Stimulated activated CD4-positive, alpha-beta T cell treated with anti-CD3 and anti-CD28 coated beads, Interleukin-2, amount 100 ng/mL, for 4 hours (primary cell): ENCODE measurements around the gene ST8SIA2.
"Not testable (repeated sequence)": the region's sequence is repeated elsewhere in the genome, so short reads cannot be mapped to it uniquely, and the experiment has no call there.

Experiments
- DNase-seq: peaks from one replicate; pipeline ENCODE4 v3.0.0-alpha.2; 2020; ENCODE audit warnings: low read depth

The ST8SIA2 gene

DNA sequence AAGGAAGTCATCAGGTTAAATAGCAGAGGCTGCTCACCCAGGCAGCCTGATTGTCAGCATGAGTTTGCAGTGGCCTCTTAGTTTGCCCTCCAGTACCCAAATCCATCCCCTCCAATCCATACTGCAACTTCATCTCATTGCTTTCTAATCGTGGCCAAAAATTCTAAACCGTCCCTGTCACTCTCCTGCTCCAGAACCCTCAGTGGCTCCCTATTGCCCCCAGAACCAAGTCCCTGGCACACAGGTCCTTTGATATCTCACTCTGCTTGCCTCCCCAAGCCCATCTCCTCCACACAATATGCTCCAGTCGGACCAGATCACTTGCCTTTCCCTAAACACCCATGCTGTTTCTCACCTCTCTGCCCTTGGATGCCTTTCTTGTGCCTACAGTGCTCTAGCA lies 49.7 kb downstream of the ST8SIA2 start:
- no peak for DNase-seq

DNA sequence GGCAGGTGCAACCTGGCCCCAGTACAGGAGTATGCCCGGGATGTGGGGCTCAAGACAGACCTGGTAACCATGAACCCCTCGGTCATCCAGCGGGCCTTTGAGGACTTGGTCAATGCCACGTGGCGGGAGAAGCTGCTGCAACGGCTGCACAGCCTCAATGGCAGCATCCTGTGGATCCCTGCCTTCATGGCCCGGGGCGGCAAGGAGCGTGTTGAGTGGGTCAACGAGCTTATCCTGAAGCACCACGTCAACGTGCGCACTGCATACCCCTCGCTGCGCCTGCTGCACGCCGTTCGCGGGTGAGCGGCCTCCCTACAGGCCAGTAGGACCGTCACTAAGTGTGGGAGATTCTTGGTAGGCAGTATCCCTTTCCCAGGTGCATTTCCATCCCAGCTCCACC lies 51.0 kb downstream of the ST8SIA2 start:
- DNase-seq, result no peak

DNA sequence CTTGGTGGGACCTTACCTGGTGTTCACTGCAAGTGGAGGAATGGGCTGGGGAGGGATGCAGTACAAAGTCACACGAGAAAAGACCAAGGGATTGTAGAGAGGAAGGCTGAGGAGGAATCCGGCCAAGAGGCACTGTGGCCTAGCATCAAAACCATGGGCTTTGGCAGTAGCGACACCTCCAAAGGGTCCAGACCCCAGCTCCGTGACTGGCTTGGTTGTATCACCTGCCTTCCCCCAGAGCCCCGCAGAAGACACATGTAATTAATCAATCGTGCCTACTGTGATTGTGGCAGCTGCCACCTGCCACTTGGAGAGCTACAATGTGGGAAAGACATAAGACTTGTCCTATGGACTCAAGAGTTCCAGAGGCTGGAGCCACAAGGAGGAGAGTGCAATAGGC lies 54.7 kb downstream of the ST8SIA2 start:
- no peak for DNase-seq

DNA sequence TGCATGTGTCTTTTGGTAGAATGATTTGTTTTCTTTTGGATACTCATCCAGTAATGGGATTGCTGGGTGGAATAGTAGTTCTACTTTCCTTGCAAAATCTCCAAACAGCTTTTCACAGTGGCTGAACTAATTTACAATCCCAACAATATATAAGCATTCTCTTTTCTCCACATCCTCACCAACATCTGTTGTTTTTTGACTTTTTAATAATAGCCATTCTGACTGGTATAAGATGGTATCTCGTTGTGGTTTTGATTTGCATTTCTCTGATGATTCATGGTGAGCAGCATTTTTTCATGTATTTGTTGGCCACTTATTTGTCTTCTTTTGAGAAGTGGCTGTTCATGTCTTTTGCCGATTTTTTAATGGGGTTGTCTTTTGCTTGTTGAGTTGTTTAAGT lies 55.8 kb downstream of the ST8SIA2 start:
- no peak for DNase-seq

DNA sequence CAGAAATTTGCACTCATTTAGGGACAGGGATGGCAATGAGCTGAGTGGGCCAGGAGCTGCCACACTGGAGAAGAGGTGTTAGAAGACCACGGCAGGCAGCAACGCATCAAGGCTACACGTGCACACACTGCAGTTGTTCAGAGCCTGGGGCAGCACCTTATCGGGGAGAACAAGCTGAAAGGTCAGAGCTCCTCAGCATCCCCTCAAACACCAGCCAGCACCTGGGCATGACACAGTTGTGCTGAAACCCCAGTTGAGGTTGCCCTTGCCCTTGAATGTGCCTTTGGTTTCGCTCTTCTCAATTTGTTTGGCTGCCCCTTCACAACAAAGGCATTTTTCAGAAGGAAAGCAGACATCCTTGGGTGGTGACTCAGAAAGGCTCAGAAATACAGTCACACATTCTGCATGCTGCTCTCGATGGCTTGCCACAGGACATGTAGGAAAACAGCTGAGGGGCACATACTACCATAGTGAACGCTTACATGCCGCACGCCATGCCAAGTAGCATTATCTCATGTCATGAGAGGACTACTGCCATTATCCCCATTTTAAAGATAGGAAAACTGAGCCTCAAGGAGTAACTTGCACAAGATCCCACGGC lies 57.6 kb downstream of the ST8SIA2 start:
- DNase-seq, result no peak

DNA sequence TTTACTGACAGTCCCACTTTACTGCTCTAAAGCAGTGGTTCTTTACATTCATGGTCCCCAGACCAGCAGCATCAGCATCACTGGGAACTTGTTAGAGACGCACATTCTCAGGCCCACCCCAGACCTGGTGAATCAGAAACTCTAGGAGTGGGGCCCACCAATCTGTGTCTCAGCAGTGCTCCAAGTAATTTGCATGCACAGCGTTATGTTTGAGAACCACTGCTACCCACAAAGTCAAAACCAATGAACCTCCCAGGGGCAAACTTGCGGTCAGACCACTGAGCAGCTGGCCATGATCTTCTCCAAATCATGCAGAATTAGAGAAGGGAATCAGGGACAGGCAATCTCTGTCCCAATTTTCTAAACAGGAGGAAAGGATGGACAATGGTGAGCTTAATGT lies 58.5 kb downstream of the ST8SIA2 start:
- no peak for DNase-seq

DNA sequence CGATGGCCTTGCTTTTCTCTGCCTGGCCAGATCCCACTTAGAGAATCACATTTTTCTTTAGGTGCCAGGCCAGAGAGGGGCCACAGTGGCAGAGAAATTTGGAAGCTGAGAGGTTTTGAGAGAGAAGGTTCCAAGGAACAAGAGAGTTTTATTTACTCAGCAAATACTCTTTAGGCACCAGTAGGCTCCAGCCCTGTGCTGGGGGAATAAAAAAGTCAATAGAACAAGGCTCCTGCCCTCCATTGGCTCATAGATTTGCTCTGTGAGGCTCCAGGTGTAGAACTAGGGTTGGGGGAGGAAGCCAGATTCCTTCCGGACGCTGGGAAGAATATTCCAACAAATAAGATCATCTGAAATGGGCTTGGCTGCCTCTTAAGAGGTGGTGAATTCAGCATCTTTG lies 59.9 kb downstream of the ST8SIA2 start:
- no peak for DNase-seq

DNA sequence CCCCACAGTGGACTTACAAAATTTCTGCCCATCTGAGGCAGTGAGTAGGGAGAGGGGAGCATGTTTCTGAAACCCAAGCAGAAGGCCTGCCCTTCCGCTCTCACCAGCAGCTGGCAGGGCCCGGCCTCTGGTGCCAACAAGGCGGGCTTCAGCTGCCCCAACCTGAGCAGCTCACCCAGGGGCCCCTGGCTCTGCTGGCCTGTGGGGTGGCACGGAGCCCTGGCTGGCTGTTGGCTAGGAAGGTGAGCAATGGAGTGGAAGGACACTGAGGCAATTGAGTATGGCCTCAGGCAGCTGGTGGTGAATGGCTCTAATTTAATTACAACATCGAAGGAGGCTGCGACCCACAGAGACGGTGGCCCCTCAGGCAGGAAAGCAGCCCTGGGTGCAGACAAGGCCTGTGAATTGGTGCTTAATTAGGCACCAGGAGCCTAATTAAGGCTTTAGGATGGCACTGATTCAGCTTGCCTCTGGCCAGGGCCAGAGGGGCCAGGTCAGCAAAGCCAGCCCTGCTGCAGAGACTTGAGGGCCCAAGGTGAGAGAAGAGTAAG lies 60.9 kb downstream of the ST8SIA2 start:
- no peak for DNase-seq

DNA sequence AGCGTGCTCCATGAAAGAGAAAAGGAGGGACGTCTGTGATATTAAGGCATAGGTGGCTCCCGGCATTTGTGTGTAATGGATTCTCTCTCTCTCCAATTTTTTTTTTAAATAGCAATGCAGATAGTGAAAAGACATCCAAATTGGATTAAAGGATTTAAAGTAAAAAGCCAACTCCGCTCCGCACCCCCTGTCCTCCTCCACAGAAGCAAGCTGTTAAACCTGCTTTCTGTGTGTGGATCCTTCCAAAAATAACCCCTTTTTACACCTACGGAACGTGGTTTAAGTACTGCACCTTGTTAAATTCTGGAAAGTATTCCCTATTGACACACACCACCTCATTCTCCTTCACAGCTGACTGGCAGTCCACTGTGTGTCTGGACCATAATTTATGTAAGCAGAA lies 61.6 kb downstream of the ST8SIA2 start:
- DNase-seq, result no peak

DNA sequence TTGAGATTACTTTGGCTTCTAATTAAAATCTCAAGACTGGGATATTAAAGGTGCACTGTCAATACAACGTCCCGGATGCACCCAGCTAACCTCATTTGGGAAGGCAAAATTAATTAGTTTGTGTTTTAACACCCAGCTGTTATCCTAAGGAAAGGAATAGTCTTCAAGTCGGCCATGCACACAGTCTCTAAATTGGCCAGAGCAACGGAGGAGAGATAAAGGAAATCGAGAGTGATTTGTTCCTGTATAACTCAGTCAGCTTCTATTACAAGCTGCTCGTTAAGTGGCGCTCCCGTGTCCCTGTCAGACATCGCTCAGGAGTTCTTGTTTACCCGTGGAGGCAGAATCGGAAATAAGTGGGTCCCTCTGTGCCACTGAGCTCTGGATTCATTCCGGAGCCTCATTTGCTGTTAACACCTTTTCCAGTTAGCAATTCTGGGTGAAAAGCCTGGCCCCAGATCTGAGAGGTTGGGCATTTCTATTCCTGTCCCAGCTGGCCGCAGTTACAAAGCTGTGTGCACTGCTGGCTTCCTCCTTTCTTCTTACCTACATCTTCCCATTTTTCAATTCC lies 63.9 kb downstream of the ST8SIA2 start:
- DNase-seq, result no peak

DNA sequence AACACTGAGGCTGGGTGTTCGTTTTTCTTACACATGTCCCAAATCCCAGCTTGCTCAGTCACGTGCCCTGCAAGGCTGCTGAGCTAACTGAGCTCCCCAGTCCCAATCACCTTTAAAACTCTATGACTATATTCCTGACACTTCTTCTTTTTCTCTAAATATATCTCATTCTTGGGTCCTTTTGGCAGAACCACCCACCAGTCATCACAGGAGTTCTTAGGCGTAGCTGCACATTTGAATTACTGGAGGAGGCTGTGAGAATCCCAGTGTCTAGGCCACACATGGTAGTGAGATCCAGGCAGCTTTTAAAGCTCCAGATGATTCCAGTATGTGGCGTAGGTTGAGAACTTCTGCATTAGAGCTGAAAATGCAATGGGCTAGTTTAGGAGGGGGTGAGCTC lies 66.3 kb downstream of the ST8SIA2 start:
- no peak for DNase-seq

DNA sequence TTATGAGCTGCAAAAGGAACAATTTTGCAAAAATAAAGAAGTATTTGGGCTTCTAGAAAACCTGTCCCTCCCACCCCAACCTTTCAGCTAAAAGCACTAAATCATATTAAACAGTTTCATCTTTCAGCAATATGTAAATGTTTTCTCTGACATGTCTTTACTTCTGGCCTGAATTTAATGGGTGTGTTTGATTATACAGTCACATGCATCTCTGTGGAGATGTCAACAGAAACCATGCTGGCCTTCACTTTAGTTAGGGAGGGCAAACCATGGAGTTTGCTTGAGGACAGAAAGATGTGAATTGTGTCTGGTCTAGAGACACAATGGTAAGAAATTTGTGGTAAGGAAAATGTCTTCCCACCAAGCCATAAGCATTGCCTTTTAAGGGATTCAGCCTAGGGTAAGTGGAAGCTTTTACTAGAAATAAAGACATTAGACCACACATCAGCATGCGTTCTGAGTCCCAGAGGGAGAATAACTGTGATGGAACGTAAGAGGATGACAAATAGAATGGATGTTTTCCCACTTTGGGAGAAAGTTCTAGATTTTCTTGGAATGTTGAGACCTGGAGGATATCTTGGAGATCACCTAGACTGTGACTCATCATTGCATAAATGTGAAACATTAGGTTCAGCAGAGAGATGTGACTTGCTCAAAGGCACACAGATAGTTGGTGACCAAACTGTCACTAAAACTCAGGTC lies 68.9 kb downstream of the ST8SIA2 start:
- no peak for DNase-seq

DNA sequence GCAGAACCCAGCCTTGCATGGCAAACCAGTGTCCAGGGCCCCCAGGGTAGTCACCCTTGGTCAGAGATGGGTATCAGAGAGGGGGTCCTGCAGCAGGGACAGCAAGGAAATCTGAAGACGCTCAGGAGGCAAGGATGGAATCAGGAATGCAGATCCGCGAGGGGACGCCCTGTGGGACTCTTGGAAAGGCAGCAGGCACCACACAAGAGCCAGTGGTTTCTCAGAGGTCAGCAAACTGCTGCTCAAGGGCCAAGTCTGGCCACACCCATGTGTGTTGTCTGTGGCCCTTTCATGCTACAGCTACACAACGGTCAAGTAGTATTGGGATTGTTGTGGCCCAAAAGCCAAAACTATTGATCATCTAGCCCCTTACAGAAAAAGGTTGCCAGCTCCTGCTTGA lies 69.7 kb downstream of the ST8SIA2 start:
- no peak for DNase-seq

DNA sequence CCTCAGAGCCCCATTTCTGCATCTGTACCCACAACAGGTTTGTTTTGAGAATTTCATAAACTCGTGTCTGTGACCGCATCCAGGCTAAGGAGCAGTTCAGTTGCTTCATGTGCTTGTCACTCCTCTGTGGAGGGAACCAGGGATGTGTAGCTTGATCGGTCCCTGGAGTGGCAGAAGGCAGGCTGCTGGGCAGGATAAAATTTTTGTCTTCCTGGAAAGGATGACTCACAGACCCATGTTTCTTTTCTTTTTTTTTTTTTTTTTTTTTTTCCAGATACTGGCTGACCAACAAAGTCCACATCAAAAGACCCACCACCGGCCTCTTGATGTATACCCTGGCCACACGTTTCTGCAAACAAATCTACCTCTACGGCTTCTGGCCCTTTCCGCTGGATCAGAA lies 70.1 kb downstream of the ST8SIA2 start:
- DNase-seq, result no peak

DNA sequence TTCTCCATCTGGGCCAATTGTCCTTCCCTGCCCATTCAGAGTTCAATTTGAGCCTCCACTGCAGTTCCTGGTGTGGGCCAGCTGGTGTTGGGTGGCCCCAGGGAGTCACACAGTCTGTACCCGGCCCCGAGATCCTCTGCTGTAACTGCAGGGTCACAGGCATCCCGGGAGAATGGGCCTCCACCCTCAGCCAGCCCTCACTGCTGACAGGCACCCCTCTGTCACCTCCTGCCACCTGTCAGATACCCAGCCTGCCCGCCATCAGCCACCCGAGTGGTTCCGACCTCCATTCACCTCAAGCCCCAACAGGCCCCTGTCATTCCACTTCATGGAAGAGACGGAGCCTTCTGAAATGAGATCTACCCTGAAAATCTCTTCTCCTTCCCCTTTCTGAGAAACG lies 73.2 kb downstream of the ST8SIA2 start:
- DNase-seq, result no peak

DNA sequence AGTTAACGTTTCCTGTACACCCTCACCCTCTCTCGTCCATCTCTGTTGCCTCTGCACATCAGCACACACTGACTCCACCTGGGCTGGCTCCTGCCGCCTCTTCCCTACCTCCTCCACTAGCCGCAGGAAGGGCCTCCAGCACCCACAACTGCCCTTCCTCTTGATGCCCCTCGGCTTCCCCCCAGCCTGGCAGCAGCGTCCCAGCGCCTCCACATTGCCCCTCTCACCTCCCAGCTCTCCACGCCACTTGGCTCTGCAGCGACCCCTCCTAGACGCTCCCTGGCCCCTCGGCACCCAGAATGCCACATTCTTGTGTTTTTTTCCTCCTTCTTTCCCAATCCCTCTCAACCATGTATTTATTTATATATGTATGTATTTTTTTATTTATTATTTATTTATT lies 73.6 kb downstream of the ST8SIA2 start:
- DNase-seq, result no peak

DNA sequence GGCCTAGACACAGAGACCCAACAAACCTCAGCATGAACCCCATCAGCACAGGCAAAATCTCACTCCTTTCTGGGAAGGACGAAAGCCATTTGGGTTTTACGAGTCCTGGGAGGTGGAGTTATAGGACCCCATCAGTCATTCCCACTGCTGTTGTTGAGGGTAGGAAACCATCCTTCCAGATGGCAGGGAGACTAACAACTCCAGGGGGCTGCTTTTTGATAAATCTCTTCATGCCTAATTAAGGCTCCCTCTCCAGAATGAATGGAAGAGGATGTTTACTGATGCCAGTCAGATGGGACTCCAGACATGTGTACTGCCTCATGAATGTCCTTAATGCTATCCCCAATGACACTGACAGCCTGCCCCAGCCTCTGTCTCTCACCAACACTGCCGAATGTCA lies 75.3 kb downstream of the ST8SIA2 start:
- no peak for DNase-seq

DNA sequence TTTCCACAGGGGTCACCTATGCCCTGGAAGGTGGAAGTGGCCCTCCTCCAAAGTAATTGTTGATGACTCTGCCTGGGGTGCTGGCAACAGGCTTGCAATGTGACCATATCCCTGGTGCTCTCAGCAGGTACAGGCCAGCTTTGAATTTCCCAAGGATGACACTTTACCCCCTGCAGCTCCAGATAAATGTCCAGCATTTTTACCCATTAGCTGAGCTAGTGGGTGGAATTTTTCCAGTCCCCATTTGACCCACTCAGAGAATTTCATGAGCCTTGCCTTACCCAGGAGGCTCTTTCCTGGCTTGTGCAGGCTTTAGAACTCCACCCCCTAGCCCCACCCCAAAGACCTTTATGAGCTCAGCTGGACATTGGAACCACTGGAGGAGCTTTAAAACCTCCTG lies 77.6 kb downstream of the ST8SIA2 start:
- no peak for DNase-seq

DNA sequence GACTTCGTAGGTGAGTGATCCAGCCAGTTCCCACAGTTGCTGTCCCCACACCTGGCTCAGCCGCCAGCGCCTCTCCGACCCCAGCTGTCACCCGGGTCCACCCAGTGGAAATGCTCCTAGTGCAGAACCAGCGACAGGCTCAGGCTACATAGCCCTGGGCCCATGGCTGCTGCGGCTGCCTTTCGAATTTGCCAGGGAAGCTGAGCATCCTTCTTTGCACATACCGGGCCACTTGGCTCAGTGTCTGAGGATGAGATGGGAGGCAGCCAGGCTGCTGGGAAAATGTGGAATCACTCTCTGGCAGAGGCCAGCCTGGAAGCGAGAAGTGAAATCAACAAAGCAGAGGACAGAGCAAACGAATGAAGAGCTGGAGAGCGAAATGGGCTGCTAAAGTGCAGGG lies 80.1 kb downstream of the ST8SIA2 start:
- no peak for DNase-seq

DNA sequence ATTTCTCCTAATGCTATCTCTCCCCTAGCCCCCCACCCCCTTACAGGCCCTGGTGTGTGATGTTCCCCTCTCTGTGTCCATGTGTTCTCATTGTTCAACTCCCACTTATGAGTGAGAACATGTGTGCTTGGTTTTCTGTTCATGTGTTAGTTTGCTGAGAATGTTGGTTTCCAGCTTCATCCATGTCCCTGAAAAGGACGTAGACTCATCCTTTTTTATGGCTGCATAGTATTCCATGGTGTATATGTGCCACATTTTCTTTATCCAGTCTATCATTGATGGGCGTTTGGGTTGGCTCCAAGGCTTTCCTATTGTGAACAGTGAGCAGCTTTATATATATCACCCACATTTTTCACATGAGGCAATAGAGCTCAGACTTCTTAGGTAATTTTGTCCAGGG lies 86.0 kb downstream of the ST8SIA2 start:
- DNase-seq, result not testable (repeated sequence)

DNA sequence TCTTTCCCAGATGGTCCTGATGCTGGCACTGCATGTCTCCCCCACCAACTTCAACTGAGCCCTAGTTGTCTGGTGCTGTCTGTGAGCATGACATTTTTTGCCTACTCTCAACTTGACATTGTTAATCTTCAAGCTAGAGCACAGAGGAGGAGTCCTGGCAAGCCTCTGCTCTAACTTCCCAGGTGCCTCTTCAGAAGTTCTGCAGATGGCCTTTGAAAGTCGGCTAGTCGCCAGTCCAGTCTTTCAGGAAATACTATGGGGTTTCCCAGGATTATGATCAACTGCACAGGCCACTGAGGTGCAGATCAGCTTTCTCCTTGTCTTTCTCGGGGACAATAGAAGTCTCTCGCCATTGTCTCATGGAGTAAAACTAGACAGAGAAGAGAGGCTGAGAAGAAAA lies 86.7 kb downstream of the ST8SIA2 start:
- no peak for DNase-seq

DNA sequence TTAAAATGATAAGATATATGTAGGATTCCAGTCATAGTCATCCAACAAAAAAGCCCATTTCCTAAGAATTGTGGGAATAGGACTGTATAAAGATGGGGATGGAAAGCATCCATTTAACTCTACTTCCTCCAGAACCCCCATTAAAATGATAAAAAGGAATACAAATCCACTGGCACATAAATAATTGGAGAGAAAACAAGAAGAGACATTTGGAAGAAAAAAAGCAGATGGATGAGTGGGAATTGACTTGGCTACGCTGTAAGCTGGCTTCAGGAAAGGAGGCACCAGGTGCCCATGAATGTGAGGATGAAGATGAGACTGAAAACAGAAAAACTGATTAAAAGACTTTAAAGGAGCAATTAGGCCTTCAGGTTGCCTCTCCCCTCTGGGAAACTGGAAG lies 91.8 kb downstream of the ST8SIA2 start:
- DNase-seq, result no peak

DNA sequence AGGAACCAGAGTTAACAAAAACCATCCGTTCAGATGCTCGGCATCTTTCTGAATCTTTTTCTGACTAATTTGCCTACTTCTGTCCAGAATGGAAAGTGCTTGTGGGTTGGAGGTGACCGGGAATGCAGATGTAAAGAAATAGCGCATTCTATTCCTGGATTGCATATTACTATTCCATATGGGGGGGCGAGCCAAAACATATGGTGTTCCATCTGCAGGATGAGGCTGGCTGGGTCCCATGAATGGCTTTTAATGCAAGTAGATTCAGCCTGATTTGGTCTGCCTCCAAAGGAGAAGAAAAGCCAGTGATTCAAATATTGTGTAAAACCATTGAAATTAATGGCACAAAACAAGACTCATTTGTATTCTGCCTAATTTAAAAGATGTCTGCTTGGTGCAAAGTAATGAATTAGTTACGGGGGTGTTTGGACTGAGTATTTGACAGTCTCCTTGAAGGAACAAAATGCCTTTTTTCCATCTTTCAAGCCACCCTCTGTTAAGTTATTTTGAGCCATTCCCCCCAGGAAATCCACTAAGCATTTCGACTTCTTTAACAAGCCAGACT lies 99.0 kb downstream of the ST8SIA2 start:
- no peak for DNase-seq
